K562 (cell line): ENCODE data around the gene IQUB. TPM values are rescaled to one million over a fixed set of nuclear protein-coding genes. Genes with fewer than 3 reads are reported as not detected.
A peak's percentile ranks its signal among the peaks of the same experiment; 100 is the strongest.

Experiments used
- ARID3A ChIP-seq: IDR thresholded peaks from 2 replicates; pipeline ENCODE4 v1.6.1; 2012; ENCODE audit warnings: low read depth, low read length, improper control_type of control experiment, borderline replicate concordance
- CREBBP ChIP-seq: IDR thresholded peaks from one replicate; pipeline ENCODE4 v1.6.1; 2012; ENCODE audit warnings: low read depth, mild to moderate bottlenecking, control low read depth, inconsistent platforms, low read length
- DACH1 ChIP-seq: fragments of 450-650 bp; IDR thresholded peaks from 2 replicates; pipeline ENCODE4 v1.6.1; 2018; ENCODE audit not compliant: partially characterized antibody
- DDX20 ChIP-seq: fragments of 450-650 bp; IDR thresholded peaks from 2 replicates; pipeline ENCODE4 v1.6.1; 2016; ENCODE audit warnings: missing genetic modification characterization, low read depth, mild to moderate bottlenecking, missing compliant biosample characterization, moderate library complexity
- FOXA3 ChIP-seq, 2 experiments: fragments of 450-650 bp in 1 of 2; sonication (generic) in 1 of 2; formaldehyde crosslinking; IDR thresholded peaks in 1 of 2; conservative IDR thresholded peaks in 1 of 2; 2 replicates each; pipeline versions ENCODE4 v1.4.0 to v1.8.0; 2020 to 2022; ENCODE audit warnings: mild to moderate bottlenecking in 2 of 2, missing genetic modification reagents in 1 of 2
- FOXP4 ChIP-seq: sonication (generic); formaldehyde crosslinking; IDR thresholded peaks from 2 replicates; pipeline ENCODE4 v1.8.0; 2022; ENCODE audit warnings: mild to moderate bottlenecking, missing genetic modification reagents, borderline replicate concordance
- GATAD2B ChIP-seq: fragments of 450-650 bp; IDR thresholded peaks from 2 replicates; pipeline ENCODE4 v1.6.1; 2017; ENCODE audit warnings: mild to moderate bottlenecking, borderline replicate concordance
- HDAC6 ChIP-seq: IDR thresholded peaks from 2 replicates; pipeline ENCODE4 v1.6.1; 2012; ENCODE audit warnings: low read depth, mild to moderate bottlenecking, control low read depth, inconsistent platforms, low read length, moderate library complexity
- HMBOX1 ChIP-seq: sonication (generic); IDR thresholded peaks from 2 replicates; pipeline ENCODE4 v1.6.1; 2016
- KDM2B ChIP-seq: fragments of 250-450 bp; sonication (Bioruptor Pico); IDR thresholded peaks from 2 replicates; pipeline ENCODE4 v1.8.0; 2021; ENCODE audit warnings: mild to moderate bottlenecking, moderate library complexity
- MAX ChIP-seq: sonication (generic); formaldehyde crosslinking; IDR thresholded peaks from 2 replicates; pipeline ENCODE4 v1.9.0; 2022; ENCODE audit warnings: mild to moderate bottlenecking, missing genetic modification reagents
- MTA3 ChIP-seq: fragments of 450-650 bp; formaldehyde crosslinking; IDR thresholded peaks from 2 replicates; pipeline ENCODE4 v1.6.1; 2017; ENCODE audit warnings: mild to moderate bottlenecking, borderline replicate concordance
- NFXL1 ChIP-seq: fragments of 450-650 bp; formaldehyde crosslinking; IDR thresholded peaks from 2 replicates; pipeline ENCODE4 v1.4.0; 2021; ENCODE audit warnings: mild to moderate bottlenecking
- NRF1 ChIP-seq, 2 experiments: fragments of 450-650 bp; IDR thresholded peaks in 1 of 2; conservative IDR thresholded peaks in 1 of 2; 2 replicates each; pipeline ENCODE4 v1.6.1; 2014; ENCODE audit warnings: mild to moderate bottlenecking in 2 of 2
- PHB2 ChIP-seq: fragments of 450-650 bp; IDR thresholded peaks from 2 replicates; pipeline ENCODE4 v1.6.1; 2017; ENCODE audit warnings: low read depth
- POLR2H ChIP-seq: IDR thresholded peaks from 2 replicates; pipeline ENCODE4 v1.6.1; 2016; ENCODE audit warnings: missing genetic modification characterization, low read depth, mild to moderate bottlenecking, control low read depth, missing compliant biosample characterization, moderate library complexity
- RBM17 ChIP-seq: fragments of 200-400 bp; formaldehyde crosslinking; IDR thresholded peaks from 2 replicates; pipeline ENCODE4 v1.6.1; 2017; ENCODE audit warnings: low read depth, mild to moderate bottlenecking, low read length, borderline replicate concordance
- SMC3 ChIP-seq: conservative IDR thresholded peaks from 2 replicates; pipeline ENCODE4 v1.6.1; 2011; ENCODE audit warnings: low read depth, low read length, improper control_type of control experiment; ENCODE audit not compliant: insufficient read depth
- SREBF1 ChIP-seq: fragments of 150-350 bp; IDR thresholded peaks from 2 replicates; pipeline ENCODE4 v1.6.1; 2014; ENCODE audit warnings: antibody characterized with exemption, low read depth, low read length, borderline replicate concordance
- TSC22D4 ChIP-seq: fragments of 450-650 bp; IDR thresholded peaks from 2 replicates; pipeline ENCODE4 v1.6.1; 2016; ENCODE audit warnings: missing genetic modification characterization, missing biosample characterization, control low read depth
- ZKSCAN1 ChIP-seq: fragments of 150-350 bp; IDR thresholded peaks from 2 replicates; pipeline ENCODE4 v1.6.1; 2016; ENCODE audit warnings: low read depth, low read length
- ZNF121 ChIP-seq: sonication (generic); formaldehyde crosslinking; conservative IDR thresholded peaks from 2 replicates; pipeline ENCODE4 v1.8.0; 2022; ENCODE audit warnings: missing genetic modification reagents
- ZNF23 ChIP-seq: fragments of 250-450 bp; sonication (Bioruptor Pico); IDR thresholded peaks from 2 replicates; pipeline ENCODE4 v1.4.0; 2020; ENCODE audit warnings: mild to moderate bottlenecking
- polyA plus RNA-seq, 8 experiments: library from polyadenylated mRNA; depleted of rRNA in 4 of 8; stranded (reverse) in 5 of 8; unstranded in 3 of 8; fragments of >200 nt; fragmentation: Nextera tagmentation in 2 of 8; fragmentation: Illumina TruSeq in 1 of 8; extraction: Ambion mirVana in 2 of 8; extraction: Trizol in 1 of 8; gene quantifications; 2 replicates each; pipeline versions ENCODE4 v1.2.1 to v1.2.3, GENCODE V29; 2011 to 2014; ENCODE audit warnings: inconsistent platforms in 1 of 8, missing spikeins in 1 of 8
- total RNA-seq, 7 experiments: library from RNA; depleted of rRNA in 6 of 7; stranded (reverse); fragments of >200 nt in 6 of 7; fragmentation: Illumina TruSeq in 2 of 7; extraction: Trizol in 2 of 7; gene quantifications; 2 replicates each; pipeline versions ENCODE4 v1.2.1 to v1.2.3, GENCODE V29; 2011 to 2021; ENCODE audit warnings: low replicate concordance in 1 of 7

Gene IQUB
- total and polyA plus RNA-seq, 9 of the 15 experiments (the other 6 are each of a cell fraction or from before 2014, with no cell fraction given) = 0.62 to 2.6 (median 1.4) TPM

- TF ChIP-seq ZKSCAN1 (no peak), HDAC6 (no peak), ARID3A (peak; percentile 99), TSC22D4 (tag) (no peak), SMC3 (peak; percentile 77), DDX20 (no peak), GATAD2B (peak; percentile 48; the same call in 1 of the 2 replicates), SREBF1 (no peak), POLR2H (tag) (peak; percentile 37; the same call in 1 of the 2 replicates), NFXL1 (no peak), MAX (CRISPR knock-in tag) (no peak), ZNF121 (CRISPR knock-in tag) (no peak), CREBBP (no peak), RBM17 (no peak), NRF1 (conservative IDR thresholded peaks at IDR 0.05 in 1 of 2, IDR thresholded peaks at IDR 0.05 in 1 of 2) (no peak), FOXP4 (CRISPR knock-in tag) (no peak), ZNF23 (CRISPR knock-in tag) (no peak), PHB2 (no peak), MTA3 (no peak), HMBOX1 (no peak), KDM2B (no peak), FOXA3 (CRISPR knock-in tag; conservative IDR thresholded peaks at IDR 0.05 in 1 of 2, IDR thresholded peaks at IDR 0.05 in 1 of 2) (no peak), DACH1 (no peak)
Observed at GRCh38 chr7:123494193-123494796, 40.1 kb downstream of the IQUB start (continued).
